Measurements from ENCODE around the gene CFAP74. TPM values are rescaled to one million over a fixed set of nuclear protein-coding genes. Genes with fewer than 3 reads are reported as not detected.

The CFAP74 gene
- total and polyA plus RNA-seq, 9 of the 15 experiments (the other 6 are each of a cell fraction or from before 2014, with no cell fraction given) = 0.03 to 0.15 (median 0.05) TPM; not detected in 6

DNA sequence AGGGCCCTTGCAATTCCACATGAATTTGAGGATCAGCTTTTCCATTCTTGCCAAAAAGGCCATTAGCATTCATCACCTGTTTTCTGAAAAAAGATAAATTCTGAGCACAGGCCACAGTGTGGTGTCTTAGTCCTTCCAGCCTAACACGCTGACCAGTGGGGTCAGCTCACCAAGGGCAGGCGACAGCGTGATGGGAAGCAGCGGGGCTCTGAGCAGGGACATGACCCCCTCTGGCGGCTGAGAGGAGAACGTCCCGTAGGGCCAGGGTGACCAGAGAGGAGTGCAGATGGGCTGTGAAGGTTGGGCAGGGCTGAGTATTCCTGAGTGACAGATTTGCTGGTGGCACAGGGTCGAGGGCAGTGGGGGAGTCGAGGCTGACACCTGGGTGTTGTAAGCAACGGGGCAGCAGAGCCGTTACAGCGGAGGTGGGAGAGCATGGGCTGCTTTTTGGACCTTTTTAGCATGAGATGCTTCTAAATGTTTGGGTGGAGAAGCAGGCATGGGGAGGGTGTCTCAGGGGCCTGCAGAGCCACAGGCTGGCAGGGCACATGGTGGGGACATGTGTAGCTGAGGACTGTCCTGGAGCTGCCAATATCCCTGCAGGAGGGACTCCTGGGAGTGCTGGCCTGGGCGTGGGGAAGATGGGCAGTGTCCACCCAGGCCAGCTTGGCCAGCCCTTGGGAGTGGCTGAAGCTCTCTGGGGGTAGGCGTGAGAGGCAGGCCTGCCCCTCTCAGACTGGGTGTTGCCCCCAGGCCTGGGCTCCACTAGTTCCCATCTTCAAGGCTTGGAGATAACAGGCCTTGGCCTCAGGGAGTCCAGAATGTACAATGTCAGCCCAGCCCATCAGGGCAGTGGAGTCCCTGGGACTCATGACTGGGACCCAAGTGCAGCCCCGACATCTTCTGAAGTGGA, 97.1 kb downstream of the CFAP74 start (continued):
- no peak for TF ChIP-seq ZBTB5 (IDR thresholded peaks at IDR 0.05)
- no peak for TF ChIP-seq ZNF830 (CRISPR knock-in tag; IDR thresholded peaks at IDR 0.05)
- no peak for TF ChIP-seq ZEB2 (IDR thresholded peaks at IDR 0.05)
- no peak for TF ChIP-seq OTX1 (CRISPR knock-in tag; IDR thresholded peaks at IDR 0.05)
- TF ChIP-seq ZFP36 (IDR thresholded peaks at IDR 0.05; ENCODE audit: low read depth, low read length, partially characterized antibody) = peak; percentile 54
- no peak for TF ChIP-seq XRCC3 (IDR thresholded peaks at IDR 0.05)
- TF ChIP-seq, protein P1, sequence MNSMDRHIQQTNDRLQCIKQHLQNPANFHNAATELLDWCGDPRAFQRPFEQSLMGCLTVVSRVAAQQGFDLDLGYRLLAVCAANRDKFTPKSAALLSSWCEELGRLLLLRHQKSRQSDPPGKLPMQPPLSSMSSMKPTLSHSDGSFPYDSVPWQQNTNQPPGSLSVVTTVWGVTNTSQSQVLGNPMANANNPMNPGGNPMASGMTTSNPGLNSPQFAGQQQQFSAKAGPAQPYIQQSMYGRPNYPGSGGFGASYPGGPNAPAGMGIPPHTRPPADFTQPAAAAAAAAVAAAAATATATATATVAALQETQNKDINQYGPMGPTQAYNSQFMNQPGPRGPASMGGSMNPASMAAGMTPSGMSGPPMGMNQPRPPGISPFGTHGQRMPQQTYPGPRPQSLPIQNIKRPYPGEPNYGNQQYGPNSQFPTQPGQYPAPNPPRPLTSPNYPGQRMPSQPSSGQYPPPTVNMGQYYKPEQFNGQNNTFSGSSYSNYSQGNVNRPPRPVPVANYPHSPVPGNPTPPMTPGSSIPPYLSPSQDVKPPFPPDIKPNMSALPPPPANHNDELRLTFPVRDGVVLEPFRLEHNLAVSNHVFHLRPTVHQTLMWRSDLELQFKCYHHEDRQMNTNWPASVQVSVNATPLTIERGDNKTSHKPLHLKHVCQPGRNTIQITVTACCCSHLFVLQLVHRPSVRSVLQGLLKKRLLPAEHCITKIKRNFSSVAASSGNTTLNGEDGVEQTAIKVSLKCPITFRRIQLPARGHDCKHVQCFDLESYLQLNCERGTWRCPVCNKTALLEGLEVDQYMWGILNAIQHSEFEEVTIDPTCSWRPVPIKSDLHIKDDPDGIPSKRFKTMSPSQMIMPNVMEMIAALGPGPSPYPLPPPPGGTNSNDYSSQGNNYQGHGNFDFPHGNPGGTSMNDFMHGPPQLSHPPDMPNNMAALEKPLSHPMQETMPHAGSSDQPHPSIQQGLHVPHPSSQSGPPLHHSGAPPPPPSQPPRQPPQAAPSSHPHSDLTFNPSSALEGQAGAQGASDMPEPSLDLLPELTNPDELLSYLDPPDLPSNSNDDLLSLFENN (IDR thresholded peaks at IDR 0.05; ENCODE audit: low read depth in 2 of 2, low read length in 2 of 2) = 0 out of 4 replicates have a peak, but pooled peaks of 1 of the 2 experiments have one; percentile 46
- TF ChIP-seq KLF10 (CRISPR knock-in tag; IDR thresholded peaks at IDR 0.05) = no peak
- TF ChIP-seq DMBX1 (CRISPR knock-in tag; IDR thresholded peaks at IDR 0.05; ENCODE audit: borderline replicate concordance) = no peak
- no peak for TF ChIP-seq NR2C2 (CRISPR knock-in tag; IDR thresholded peaks at IDR 0.05)
- peak; percentile 64 for TF ChIP-seq NR2C2 (tag; IDR thresholded peaks at IDR 0.05)
- no peak for TF ChIP-seq ATF2 (CRISPR knock-in tag; IDR thresholded peaks at IDR 0.05)
- TF ChIP-seq JUNB (CRISPR knock-in tag; conservative IDR thresholded peaks at IDR 0.05) = no peak
- no peak for TF ChIP-seq MTF1 (CRISPR knock-in tag; IDR thresholded peaks at IDR 0.05; ENCODE audit: borderline replicate concordance)
- peak; percentile 82 for TF ChIP-seq L3MBTL2 (IDR thresholded peaks at IDR 0.05)
- peak; percentile 12; the same call in 1 of the 2 replicates for TF ChIP-seq ARID1B (IDR thresholded peaks at IDR 0.05)
- no peak for TF ChIP-seq ZNF146 (CRISPR knock-in tag; IDR thresholded peaks at IDR 0.05; ENCODE audit: unreplicated experiment)
- TF ChIP-seq MNT (conservative IDR thresholded peaks at IDR 0.05) = peak in 1 of 2 experiments; percentile 73; a peak in 2 of 4 replicates
- TF ChIP-seq ZFP30 (CRISPR knock-in tag; IDR thresholded peaks at IDR 0.05; ENCODE audit: borderline replicate concordance) = no peak
- TF ChIP-seq BRD9 (IDR thresholded peaks at IDR 0.05; ENCODE audit: low read depth, partially characterized antibody) = peak; percentile 88
